ENCODE results near the gene MLLT3.
"Not testable (repeated sequence)": the region's sequence is repeated elsewhere in the genome, so short reads cannot be mapped to it uniquely, and the experiment has no call there.

MLLT3 gene

DNA sequence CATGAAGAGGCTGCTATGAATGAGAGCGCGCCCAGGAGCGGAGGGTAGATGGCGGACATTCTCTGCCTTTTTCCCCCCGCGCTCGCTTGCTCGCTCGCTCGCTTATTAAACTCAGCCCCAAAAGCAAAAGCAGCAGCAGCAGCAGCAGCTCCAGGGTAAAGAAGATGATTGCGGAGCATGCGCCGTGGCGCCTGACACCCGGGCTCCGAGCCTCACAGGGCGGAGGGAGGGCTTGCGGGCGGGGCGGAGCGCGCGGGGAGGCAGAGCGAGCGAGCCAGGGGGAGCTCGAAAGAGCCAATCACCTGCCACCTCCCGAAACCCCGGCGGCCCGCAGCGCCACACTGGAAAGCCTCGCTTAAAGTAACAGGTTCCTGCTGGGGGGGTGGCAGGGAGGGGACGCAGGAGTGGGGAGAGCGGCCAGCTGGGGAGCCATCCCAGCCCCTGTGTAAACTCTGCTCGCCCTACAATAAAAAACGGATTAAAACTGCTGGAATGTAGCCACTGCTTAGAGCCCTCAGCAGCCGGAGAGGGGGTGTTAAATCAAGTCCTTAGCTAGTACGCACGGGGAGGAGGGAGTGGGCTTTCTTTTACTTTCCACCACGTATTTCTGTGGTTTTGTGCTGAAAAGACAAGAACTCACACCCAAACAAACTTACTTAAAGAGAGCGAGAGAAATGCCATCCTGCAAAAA, at the start of gene MLLT3:
Gene MLLT3 (minus strand): TSS at position 170 of the 691 bp plus-strand sequence.
- peak; percentile 96 for DNase-seq (ENCODE audit: low read depth)

DNA sequence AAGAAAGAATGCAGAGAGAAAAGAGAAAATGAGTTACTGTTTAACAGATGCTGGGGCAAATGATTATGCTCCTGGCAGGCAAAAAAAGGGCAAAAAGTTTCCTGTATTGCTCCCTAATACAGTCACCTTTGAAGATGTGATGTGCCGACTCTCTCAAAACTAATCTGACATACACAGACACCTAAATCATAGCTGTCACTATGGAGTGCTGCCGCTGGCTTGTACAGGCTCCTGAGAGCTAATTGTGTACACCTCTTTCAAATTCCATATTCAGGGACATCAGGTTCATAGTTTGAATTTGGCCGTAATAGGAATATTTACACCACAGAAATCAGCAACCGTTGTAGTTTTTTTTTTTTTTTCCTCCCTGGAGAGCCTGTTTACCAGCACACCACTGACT, 49.3 kb upstream of the MLLT3 start:
- DNase-seq (ENCODE audit: low read depth), result no peak

DNA sequence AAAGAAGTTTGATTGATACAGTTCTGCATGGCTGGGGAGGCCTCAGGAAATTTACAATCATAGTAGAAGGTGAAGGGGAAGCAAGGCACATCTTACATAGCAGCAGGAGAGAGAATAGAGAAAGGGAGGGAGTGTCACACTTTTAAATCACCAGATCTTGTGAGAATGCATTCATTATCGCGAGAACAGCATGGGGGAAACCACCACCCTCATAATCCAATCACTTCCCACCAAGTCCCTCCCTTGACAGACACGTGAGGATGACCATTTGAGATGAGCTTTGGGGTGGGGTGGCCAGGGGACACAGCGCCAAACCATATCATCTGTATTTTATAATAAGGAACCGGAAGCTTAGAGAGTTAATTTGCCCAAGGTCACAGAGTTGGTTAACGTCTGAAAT, 48.1 kb upstream of the MLLT3 start:
- DNase-seq (ENCODE audit: low read depth), result no peak

DNA sequence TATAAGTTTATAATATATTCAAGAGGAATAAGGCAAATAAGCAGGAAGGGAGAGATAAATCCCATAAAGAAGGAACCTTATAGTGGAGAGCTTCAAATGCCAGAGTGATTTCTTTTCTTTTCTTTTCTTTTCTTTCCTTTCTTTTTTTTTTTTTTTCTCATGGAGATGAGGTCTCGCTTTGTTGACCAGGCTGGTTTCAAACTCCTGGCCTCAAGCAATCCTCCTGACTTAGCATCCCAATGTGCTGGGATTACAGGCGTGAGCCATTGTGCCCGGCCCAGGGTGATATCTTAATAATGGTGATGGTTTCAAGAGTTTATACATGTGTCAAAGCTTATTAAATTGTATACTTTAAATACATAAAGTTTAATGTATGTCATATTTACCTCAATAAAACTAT, 42.2 kb upstream of the MLLT3 start:
- DNase-seq (ENCODE audit: low read depth), result no peak

DNA sequence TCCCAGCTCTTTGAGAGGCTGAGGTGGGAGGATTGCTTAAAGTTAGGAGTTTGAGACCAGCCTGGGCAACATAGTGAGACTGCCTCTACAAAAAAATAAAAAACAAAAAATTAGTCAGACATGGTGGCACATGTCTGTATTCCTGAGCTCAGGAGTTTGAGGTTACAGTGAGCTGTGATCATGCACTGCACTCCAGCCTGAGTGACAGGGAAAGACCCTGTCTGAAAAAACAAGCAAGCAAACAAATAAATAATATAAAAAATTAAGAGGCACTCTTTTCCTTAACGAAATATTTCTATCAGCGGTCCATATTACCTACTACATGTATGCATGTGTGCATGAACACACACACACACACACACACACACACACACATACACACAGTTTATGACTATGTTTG, 40.8 kb upstream of the MLLT3 start:
- DNase-seq (ENCODE audit: low read depth), result no peak

DNA sequence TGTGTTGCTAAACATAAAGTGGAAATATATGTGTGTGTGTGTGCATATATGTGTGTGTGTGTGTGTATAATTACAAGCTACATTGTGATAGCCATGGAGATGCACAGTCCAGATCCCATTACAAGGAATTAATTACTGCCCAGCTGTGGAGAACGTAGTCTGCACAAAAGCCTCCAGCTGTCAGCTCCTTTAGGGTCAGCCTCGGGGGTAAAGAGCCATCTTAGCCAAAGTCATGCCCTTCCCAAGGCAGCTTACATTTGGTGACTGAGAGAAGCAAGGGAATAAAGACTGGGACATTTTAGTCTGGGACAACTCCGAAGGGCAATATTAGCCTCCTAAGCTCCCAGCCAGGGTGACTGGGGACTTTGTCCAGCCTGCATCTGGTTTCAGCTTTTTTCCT, 39.9 kb upstream of the MLLT3 start:
- no peak for DNase-seq (ENCODE audit: low read depth)

DNA sequence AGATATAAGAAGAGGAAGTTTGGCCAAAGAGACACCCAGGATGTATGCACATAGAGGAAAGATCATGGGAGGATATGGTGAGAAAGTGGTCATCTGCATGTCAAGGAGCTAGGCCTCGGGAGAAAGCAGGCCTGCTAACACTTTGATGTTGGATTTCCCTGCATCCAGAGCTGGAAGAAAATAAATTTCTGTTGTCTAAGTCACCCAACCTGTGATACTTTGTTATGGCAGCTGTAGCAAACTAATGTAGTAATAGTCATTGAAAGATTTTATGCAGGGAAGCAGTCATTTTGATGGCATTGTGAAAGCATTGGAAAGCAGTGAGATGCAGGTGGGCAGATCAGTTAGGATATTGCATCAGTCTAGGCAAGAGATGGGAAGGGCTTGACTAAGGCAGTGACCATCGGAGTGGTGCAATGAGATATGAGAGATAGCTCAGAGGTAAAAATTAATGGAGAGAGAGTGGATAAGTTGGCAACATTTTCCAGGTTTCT, 37.2 kb upstream of the MLLT3 start:
- no peak for DNase-seq (ENCODE audit: low read depth)

DNA sequence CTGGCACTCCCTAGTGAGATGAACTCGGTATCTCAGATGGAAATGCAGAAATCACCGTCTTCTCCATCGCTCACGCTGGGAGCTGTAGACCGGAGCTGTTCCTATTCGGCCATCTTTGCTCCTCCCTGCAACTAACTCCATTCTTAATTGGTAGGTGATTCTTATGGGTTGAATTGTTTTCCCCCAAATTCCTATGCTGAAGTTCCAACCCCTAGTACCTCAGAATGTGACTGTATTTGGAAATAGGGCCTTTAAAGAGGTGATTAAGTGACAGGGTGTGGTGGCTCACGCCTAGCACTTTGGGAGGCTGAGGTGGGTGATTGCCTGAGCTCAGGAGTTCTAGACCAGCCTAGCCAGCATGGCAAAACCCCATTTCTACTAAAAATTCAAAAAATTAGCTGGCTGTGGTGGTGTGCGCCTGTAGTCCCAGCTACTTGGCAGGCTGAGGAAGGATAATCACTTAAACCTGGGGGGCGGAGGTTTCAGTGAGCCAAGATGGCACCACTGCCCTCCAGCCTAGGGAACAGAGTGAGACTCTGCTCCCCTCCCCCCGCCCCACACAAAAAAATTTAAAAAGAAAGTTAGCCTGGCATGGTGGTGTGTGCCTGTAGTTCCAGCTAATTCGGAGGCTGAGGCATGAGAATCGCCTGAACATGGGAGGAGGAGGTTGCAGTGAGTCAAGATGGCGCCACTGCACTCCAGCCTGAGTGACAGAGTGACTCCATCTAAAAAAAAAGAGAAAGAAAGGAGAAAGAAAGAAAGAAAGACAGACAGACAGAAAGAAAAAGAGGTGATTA, 36.6 kb upstream of the MLLT3 start:
- no peak for DNase-seq (ENCODE audit: low read depth)

DNA sequence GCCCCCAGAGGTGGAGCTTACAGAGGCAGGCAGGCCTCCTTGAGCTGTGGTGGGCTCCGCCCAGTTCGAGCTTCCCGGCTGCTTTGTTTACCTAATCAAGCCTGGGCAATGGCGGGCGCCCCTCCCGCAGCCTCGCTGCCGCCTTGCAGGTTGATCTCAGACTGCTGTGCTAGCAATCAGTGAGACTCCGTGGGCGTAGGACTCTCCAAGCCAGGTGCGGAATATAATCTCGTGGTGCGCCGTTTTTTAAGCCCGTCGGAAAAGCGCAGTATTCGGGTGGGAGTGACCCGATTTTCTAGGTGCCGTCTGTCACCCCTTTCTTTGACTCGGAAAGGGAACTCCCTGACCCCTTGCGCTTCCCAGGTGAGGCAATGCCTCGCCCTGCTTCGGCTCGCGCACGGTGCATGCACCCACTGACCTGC, 36.0 kb upstream of the MLLT3 start:
- DNase-seq (ENCODE audit: low read depth), result not testable (repeated sequence)

DNA sequence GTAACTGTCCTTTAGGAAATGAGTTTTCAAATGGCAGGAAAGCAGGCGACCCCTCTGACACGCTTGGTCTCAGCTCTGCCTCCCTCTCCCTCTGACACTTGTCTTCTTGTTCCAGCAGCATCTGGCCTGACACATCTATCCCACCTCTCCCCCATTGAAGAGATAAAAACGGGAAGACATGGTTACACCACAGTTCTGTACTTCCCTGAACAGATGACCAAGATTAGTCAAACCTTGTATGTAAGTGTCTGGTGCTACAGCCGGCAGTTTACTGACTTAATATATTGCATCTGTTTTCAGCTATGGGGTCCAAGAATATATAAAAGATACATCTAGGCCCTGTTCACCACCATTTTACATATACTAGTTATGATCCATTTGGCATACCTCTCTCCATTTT, 29.6 kb upstream of the MLLT3 start:
- DNase-seq (ENCODE audit: low read depth), result no peak

DNA sequence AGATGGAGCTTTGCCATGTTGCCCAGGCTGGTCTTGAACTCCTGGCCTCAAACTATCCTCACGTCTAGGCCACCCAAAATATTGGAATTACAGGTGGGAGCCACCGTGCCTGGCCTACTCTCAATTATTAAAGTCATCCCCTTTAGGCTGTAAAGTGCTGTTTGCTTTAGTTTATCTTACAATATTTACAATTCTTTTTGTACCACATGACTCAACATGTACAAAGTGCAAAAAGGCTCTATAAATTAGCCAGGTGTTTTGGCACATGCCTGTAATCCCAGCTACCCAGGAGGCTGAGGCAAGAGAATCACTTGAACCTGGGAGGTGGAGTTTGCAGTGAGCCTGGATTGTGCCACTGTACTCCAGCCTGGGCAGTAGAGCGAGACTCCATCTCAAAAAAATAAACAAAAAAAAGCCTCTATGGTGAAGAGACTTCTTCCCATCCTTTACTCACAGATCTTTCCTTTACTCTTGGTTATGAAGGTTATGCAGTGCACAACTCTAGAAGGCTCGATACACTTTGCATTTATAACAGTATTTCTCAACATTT, 28.5 kb upstream of the MLLT3 start:
- no peak for DNase-seq (ENCODE audit: low read depth)

DNA sequence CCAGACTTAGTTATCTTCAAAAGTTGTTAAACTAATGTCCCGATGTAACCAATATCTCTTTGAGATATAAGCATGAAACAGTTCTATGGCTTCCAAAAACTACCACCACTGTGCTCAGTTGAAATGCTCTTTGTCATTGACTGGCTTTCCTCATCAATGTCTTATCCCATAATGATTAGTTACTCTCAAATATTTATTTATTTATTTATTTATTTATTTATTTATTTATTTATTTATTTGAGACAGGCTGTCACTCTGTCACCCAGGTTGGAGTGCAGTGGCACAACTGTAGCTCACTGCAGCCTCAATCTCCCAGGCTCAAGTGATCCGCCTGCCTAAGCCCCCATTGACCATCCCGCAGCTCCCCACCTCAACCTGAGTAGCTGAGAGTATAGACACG, 28.0 kb upstream of the MLLT3 start:
- DNase-seq (ENCODE audit: low read depth), result no peak

DNA sequence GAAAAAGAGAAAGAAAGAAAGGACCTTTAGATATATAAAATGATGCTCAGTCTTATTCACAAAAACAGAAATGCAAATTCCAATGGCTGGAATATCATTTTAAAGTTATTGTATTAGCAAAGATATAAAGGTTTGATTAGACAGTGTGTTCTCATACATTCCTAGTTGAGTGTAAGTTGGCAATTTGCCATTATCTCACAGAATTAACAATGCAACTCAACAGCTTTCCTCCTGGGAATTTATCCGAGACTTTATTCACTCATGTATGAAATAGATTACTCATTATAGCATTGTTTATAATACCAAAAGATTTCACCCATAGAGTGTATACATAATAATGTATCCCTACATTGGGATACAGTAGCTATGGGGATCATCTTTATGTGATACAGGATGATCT, 27.1 kb upstream of the MLLT3 start:
- DNase-seq (ENCODE audit: low read depth), result no peak

DNA sequence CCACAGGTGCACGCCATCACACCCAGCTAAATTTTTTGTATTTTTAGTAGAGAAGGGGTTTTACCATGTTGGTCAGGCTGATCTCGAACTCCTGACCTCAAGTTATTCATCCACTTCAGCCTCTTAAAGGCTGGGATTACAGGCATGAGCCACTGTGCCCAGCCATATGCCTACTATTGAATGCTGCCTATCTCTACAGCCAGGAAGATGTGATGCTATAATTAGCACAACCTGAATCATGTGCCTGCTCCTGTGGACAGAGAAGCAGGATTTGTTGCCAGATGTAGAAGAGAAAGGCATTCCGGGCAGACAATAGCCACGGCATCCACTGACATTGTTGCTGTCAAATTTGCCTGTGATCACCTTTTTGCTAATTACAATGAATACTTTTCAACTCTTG, 24.4 kb upstream of the MLLT3 start:
- no peak for DNase-seq (ENCODE audit: low read depth)

DNA sequence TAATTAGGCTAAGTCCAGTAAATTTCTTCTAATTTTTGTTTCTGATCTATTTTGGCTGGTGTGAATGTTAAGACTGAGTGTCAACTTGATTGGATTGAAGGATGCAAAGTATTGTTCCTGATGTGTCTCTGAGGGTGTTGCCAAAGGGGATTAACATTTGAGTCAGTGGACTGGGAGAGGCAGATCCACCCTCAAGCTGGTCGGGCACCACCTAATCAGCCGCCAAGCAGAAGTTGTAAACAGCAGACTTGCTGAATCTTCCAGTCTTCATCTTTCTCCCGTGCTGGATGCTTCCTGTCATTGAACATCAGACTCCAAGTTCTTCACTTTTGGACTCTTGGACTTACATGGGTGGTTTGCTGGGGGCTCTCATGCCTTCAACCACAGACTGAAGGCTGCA, 21.4 kb upstream of the MLLT3 start:
- no peak for DNase-seq (ENCODE audit: low read depth)

DNA sequence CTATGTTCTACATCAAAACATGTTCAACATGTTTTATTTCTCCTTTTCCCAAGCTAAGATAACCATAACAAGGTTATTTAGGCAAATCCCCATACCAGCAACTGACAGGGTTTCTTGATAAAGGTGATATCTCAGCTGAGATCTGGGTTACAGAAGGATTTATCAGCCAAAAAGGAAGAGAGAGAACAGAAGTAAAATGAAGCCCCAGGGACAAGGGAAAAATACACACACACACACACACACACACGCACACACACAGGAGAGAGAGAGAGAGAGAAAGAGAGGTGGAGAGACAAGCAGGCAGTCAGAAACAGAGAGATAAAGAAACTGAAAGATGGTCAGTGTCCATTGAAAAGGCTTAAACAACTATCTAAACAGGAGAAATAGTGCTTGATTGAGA, 19.7 kb upstream of the MLLT3 start:
- DNase-seq (ENCODE audit: low read depth), result no peak

DNA sequence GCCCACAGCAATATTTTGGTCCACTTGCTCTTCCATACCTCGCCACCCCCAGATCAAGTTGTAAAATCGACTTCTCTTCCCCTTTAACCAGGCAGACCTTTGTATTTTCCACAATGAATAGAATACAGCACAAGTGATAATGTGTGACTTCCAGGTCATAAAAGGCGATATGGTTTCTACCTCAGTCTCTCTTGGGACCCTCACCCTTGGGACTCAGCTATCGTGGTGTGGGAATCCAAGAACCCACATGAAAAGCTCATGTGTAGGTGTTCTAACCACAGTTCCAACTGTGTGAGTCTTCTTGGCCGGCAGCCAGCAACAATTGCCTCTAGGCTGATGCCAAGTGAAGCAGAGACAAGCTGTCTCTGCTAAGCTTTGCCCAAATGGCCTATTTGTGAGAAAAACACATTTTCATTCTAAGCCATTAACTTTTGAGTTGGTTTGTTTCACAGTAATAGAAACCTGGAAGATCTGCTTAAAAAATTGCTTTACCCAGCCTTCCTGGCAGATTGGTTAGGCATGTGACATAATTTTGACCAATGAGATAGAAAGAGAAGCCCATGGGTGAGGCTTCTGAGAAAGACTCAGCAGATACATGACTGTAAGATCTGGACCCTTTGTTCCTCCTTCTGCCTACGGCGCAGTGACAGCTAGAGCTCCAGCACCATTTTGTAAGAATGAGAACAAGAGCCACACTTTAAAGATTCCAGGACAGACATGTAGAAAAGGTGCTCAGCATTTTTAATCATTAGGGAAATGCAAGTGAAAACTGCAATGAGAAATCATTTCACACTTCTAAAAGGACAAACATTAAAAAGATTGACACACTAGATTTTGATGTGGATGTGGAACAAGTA, 18.3 kb upstream of the MLLT3 start:
- DNase-seq (ENCODE audit: low read depth), result peak; percentile 62

DNA sequence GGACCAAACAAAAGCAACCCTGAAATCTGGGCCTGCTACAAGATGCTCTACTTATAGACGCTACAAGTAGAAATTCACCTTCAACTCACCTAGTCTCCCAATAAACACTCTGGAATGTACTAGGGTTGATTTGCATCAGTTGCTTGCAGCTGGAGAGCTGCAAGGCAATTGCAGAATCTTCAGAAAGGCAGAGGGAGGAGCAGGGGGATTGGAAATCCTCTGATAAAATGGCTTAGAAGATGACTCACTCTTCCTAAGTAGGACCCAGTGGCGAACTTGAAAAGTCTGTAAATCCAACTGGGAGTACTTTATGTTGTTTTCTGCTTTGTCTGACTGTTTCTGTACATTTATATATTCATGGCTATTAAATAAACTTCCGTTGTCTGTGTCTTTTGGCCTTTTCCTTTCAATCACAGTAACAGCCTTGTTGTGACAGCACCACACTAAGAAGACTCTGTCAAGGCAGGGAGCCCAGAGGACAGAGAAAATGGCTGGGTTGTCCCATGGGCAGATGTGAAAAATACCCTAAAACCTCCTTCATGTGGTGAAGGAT, 14.7 kb upstream of the MLLT3 start:
- no peak for DNase-seq (ENCODE audit: low read depth)

DNA sequence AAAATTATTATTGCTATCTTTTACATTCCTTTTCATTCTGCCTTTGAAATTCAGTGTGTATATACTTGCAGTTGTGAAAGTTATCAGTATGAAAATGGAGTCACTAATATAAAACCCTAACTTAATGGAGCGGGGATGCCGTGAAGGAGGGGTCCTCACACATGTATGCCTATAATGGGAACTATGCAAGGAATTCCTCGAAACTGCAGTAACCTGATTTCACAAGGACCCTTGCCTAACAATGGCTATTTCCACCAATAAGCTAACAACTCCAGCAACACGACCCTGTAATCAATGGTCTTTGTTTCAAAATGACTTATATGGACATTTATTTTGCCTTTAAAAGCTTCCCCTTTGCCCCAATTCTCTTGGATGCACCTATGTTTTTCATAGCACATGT, 12.6 kb upstream of the MLLT3 start:
- DNase-seq (ENCODE audit: low read depth), result no peak

DNA sequence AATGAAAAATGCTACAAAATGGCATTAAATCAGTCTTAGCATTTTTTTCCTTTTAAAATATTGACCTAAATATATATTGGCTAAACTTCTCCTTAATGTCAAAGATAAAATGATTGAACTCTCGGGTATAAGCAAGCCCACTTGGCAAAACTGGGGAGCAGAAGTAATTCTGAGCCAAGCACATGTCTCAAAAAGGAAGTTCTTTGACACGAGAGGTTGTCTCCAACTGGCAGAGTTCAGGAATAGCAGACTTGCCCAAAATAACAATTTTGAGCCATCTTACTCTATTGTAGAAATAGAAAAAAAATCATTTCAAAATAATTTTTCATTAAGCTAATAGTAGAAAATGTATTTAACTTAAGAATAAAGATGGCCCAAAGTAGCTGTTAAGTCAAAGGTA, 10.4 kb upstream of the MLLT3 start:
- no peak for DNase-seq (ENCODE audit: low read depth)

DNA sequence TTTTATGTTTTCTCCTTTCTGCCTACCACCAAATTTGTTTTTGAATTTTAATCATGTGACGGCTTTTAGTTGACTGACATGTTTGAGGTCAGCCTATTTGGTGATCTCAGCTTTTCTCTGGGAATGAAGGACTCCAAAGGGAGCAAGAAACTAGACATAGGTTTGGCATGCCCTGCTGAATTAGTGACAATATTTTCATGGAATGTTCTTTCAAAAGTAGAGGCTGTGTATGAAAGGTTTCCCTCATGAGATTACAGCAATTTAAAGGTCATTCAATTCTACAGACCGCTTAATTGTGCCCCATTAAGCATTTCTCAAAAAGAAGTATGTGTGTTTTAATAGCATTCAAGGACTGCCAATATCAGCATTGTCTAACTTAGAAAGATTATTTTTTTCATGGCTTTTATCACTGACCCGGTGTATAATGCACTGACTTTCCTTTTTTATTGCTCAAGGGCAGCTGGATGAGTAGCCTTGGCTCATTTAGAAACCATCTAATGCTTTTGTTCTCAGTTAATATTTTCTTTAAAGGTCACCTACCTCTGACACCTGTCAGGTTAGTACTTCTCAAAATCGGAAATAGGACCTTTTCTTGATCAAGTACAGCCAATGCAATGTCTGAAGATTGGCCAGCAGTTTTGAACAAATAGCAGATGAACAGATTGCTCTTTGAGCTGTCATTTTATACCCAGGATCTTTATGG, 8.1 kb upstream of the MLLT3 start:
- no peak for DNase-seq (ENCODE audit: low read depth)

DNA sequence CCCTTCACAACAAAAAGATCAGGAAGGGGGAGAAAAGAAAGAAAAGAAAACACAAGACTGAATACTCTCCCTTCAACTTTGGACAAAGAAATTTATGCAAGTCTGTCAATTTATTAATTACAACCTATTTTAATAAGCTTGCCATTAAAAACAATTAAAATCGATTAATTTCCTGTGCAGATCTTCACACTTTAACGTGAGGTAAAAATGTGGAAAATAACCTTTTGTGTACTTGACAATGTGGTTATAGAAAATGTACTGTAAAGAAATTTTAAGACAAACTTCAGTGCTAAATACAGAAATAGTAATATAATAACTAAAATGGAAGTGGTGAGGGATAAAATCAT, 2.7 kb upstream of the MLLT3 start:
- DNase-seq (ENCODE audit: low read depth), result no peak
